AG08396 (cell line): ENCODE data around the gene UBE2H.
"Not testable (repeated sequence)": the region's sequence is repeated elsewhere in the genome, so short reads cannot be mapped to it uniquely, and the experiment has no call there.

Experiments used
- DNase-seq: peaks from one replicate; pipeline ENCODE4 v3.0.0; 2012; ENCODE audit warnings: low spot score, mixed read lengths

UBE2H gene

DNA sequence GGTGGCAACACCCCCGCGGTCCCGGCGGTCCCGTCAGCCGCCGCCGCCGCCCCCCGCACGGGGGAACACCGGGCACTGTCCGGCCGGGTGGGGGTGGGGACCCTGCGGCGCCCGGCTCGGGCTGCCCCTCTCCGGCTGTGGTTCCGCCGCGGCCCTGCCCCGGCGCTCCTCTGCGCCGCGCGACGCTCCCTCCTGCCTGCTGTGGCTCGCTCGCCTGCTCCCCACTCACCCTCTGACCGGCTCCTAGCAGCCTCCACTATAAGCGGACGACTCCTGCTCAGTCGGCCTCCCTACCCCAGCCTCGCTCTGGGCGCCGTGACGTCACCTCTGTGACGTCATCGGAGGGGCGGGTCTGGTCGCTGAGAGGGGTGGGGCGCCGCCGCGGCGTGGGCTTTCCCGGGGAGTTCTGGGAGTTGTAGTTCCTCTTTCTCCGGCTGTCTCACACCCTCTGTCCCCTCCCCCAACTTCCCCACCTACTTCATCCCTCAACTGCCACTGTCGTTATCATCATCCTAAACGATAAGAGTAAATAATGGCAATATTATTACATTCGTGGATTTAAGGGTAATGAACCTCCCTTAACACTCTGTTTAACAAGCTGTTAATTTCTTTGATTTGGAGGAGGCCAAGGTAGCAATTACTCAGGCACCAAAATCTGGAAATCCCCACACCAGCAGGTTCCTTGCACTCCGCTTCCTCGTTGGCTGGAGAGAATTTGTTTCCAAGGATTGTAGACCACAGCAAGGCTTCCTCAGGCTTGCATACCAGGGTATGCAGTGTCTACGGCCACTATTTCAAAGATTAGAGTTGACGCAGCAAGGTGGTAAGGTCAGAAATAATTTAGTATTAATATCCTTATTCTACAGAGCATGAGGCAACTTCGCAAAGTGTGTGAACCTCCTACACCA, at the start of gene UBE2H:
Gene UBE2H, minus strand, starts transcription at position 308 of the 908 bp plus-strand sequence. CDS start 405 bp downstream, outside the sequence.
- peak; percentile 97 for DNase-seq

DNA sequence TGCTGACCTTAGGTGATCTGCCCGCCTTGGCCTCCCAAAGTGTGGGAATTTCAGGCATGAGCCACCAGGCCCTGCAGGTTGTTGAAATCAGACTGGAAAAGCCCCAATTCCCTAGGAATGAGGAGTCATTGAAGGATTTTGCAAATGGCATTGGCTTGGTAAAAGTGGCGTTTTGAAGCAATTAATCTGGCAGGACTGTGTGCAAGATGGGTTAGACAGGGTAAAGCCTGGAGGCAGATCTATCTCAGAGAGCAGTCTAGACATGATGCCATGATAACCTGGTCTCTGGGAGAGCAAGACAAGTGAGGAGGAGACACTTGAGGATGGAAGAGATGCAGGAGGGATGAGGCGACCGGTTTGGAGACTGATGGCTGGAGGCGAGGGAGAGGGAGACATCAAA, 45.7 kb upstream of the UBE2H start:
- DNase-seq, result no peak

DNA sequence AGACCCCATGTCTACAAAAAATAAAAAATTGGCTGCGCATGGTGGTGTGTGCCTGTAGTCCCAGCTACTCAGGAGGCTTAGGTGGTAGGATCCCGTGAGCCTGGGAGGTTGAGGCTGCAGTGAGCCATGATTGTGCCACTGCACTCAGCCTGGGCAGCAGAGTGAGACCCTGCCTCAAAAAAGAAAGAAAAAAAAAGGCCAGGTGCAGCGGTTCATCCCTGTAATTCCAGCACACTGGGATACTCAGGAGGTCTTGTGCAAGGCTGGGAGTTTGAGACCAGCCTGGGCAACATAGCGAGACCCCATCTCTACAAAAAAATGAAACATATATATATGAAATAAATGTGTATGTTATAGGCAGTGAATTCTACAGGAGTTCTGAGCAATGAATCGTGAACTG, 44.5 kb upstream of the UBE2H start:
- no peak for DNase-seq

DNA sequence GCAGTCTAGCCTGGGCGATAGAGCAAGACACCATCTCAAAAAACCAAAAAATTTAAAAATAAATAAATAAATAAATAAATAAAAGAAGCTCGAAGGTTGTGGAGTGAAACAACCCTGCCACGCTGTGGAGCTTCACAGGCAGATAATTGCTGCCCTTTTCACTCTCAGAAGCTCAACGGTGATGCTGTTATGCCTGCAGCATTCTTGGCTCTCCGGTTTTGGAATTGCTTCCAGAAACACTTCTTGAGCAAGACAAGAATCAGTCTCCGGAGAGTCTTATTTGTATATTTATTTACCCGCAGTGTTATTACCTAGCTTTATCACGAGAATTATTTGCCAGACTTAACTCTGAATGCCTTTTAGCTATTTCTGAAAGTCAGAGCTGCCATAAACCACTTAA, 40.5 kb upstream of the UBE2H start:
- DNase-seq, result no peak

DNA sequence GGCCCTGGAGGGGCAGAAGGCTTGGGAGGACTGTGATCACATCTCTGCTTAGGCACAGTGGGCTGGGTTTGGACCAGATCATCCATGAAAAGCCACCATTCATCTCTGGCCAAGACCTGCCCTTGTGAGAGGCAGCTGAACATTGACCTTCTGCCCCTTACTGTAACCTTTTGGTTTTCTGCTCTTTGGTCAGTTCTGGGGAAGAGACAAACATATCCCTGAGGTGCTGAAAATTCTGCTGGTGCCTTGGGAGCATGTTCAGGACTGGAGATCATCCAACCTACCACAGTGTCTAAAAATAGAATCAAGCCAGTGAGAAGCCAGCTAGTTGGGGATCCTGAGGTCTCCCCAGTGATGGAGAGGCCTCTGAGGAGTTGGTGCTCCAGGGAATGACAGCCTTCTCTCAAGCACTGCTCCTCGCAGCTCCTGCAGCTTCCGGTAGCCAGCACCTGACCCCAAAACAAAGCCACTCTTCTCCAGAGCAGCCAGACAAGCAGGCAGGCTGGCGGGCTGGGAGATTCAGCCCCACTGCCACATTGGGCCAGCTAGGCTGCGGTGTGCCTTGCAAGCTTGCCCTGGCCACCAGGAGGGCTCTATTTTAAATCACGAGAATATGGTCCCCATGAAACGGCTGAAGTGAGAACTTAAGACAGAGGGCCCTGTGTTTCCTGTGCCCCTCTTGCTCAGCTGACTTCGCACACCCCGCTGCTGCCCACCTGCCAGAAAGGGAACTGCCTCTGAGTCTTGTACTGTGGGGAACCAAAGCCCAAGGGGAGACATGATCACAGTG, 37.8 kb upstream of the UBE2H start:
- DNase-seq, result no peak

DNA sequence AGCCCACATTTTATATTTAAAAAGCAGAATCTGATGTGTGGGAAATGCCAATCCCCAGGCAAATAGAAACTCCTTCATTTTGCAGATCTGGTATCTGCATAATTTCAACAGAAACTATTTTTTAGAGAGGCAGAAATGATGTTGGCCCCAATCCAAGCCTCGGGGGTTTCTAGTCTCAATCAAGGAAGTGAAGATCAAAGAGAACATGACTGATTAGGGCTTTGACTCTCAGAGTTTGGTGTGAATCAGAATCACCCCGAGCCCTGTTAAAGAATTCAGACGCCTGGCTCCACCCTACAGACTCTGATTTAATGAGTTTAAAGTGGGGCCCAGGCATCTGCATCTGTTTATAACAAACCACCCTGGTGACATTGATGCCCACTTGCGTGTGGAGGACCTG, 36.7 kb upstream of the UBE2H start:
- DNase-seq, result no peak

DNA sequence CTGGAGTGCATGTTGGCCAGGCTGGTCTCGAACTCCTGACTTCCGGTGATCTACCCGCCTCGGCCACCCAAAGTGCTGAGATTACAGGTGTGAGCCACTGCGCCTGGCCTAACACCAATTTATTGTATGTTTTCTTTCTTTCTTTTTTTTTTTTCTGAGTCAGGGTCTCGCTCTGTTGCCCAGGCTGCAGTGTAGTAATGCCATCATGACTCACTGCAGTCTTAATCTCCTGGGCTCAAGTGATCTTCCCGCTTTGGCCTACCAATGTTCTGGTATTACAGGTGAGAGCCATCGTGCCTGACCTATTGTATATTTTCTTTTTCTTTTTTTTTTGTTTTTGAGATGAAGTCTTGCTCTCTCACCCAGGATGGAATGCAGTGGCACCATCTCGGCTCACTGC, 33.8 kb upstream of the UBE2H start:
- DNase-seq, result no peak

DNA sequence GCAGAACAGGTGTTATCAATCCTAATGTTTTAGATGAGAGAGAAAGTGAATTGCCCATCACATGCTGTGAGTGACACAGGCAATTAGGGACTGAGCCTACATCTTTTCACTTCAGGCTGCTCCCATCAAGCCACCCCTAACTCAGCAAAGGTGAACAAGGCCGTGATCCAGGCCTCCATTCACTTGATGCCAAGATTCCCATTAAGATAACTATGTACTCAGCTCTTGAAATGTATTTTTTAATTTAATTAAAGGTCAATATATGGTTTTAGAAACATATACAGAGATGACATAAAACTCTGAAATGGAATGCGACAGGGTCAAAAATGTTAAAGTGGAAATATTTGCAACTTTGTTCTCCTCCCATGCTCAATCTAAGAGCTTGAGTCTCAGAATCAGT, 27.9 kb upstream of the UBE2H start:
- DNase-seq, result no peak

DNA sequence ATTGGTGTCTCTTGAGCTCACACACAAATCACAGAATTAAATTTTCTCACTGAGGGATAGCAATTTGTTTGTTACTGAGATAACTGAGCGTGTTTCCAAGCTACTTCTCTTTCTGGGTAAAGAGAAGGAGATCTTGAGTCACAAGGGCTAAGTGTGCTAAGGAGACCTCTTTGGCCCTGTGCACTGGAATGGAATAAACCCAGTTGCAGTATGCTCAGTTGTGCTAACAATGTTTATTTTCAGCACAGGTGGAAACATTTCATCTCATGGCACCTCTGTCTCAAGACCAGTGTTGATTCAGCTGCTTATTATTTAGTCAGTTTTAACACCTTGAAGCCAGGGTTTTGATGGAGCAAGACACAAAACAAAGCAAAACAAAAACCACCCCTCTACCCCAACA, 22.5 kb upstream of the UBE2H start:
- DNase-seq, result no peak

DNA sequence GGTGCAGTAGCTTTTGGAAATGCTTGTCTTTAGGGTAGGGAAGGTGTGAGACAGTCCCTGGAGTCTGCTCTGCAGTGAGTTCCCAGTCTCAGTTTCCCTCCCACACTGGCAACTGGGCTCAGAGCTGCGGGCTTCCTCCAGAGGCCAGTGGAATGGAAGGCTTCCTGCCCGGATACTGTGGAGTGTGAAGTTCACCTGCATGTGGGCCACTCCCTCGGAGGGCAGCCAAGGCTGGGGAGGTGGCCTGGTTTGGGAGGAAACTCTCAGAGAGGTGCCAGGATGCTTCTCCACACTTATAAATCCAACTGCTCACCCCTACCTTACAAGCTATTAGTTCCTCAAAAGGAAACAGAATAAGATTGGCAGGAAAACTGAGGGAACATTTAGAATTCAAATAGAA, 18.1 kb upstream of the UBE2H start:
- no peak for DNase-seq

DNA sequence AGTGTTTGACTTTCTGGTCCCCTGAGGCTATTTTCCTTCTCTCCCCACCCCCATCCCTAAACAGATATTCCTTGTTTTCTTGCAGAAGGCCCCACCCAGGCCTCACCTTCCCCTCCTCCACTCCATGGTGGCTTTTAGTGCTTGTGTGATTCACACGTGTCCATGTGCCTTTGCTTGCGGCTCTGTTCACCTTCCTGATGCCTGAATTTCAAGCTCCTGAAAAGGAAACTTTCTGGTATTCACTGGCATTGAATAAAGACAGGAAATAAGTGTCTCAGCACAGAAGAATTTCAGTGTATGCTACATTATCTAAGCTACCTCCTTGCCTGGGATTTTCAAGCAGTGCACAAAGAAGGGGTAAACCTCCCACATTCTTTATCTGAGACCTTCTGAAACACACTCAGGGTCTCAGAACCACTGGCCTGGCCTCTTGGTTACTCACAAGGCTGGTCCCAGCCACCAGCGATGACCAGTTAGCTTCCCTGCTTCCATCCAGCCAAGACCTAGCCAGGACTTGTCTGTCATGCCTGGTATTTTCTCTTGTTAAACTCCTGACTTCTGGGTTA, 17.2 kb upstream of the UBE2H start:
- no peak for DNase-seq

DNA sequence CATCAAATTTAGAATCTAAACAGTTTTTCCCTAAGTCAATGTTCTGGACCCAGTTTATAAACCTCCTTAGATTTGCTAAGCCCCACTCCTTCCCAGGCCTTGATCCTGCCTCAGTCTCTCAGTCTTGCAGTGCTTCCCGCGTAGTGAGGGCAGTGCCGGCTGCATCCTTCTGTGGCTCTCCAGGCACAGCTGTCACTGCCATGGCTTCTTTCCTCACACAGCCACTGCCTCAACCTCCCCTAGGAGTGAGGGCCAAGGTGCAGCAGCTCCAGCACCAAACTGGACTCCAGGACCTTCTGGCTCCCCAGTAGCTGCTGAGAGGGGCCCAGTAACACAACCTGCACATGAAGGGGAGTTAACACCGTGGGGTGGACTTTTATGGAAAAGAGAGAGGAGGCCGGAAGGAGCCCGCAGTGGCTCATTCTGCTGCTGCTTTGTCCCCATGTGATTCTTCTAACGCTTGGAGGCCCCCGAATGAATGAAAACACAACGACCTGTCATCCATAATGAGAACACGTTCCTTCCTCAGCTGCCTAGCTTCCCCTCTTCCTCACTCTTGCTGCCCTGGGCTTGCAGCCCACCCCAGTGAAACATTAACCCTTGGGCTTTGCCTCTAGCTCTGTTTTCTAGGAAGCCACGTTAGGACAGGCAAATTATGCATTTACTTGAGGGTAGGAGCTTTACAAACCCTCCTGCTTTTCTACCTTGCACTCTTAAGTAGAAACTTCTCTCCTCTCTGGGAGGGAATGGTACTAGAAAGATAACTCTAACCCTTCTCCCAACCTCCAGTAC, 16.0 kb upstream of the UBE2H start:
- DNase-seq, result no peak

DNA sequence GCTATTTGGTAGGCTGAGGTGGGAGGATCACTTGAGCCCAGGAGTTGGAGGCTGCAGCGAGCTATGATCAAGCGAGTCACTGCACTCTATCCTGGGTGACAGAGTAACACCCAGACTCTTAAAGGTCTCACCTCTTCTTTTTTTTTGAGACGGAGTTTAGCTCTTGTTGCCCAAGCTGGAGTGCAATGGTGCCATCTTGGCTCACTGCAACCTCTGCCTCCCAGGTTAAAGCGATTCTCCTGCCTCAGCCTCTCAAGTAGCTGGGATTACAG, 7.4 kb upstream of the UBE2H start:
- DNase-seq, result not testable (repeated sequence)

DNA sequence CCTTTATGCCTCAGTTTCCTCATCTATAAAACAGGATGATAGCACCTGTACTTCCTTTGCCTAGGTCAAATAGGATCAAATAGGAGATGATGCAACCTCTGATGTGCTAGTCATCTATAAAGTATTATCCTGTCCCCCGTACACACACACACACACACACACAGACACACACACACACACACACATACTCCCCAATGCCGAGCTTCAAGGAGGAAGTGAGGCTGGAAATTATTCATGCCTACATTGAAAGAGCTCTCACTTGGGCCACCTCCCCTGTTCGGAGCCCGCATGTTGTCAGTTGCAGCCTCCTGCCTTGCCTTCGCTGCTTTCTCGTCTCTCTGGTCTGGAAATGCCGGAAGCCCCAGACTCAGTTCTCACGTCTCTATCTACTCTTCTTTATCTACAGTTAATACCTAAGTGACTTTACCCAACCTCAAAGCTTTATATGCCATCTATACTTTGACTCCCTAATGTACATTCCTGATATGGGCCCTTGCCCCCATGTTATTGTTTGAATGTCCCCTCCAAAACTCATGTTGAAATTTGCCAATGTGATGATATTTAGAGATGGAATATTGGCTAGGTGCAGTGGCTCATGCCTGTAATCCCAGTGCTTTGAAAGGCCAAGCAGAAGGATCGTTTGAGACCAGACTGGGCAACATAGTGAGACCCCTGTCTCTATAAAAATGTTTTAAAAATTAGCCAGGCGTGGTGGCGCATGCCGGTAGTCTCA, 6.9 kb upstream of the UBE2H start:
- DNase-seq, result no peak

DNA sequence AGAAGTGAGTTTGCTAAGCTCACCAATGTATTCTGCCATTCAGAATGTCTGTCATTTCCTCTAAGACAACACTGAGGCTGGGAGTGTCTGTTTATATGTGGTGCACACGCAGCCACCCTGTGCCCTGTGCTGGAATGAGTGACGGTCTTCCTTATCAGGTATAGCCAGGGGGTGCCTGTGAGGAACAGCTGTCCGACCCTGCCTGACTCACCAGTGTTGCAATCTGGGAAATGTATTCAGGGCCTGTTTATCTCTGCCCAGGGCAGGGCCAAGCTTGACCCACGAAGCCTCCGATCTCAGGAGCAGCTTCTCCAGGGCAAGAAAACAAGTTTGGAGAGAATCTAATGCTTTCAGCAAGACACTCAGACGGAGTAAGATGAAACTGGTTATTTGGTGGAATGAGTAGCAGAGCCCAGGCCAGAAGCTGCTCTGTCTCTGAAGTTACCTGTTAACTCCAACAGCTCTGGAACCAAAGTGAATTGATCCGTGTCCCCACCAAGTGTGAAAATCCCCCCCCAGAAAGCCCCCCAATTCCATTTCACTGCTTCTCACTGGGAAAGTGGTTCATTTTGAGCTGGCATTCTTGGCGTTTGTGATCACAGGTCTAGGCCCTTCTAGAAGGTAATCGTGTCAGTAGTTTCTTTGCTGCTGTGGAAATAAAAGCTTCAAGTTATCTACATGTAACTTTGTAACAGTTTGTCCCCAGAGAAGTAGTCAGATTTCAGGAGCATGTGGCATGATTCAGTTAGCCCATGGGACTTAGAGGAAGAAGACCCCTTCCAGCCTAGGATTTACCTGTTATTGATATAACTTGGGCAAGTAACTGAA, 6.1 kb upstream of the UBE2H start:
- peak; percentile 49 for DNase-seq

DNA sequence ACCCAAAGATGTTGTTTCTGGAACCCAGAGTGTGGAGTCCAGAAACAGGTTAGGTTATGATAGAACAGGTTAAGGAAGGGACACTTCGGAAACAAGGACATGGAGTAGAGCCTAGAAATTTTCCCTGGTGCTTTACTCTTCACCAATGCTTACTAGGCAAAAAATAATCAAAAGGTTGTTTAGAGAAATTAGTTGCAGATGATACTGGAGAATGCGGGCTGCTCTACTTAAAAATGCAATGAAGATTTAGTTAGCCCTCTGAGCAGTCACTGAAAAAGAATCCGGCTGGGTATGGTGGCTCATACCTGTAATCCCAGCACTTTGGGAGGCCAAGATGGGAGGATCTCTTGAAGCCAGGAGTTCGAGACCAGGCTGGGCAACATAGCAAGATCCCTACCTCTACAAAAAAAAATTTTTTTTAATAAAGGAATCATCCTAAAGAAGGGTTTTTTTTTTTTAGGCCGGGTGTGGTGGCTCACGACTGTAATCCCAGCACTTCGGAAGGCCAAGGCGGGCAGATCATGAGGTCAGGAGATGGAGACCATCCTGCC, 3.3 kb upstream of the UBE2H start:
- DNase-seq, result no peak

DNA sequence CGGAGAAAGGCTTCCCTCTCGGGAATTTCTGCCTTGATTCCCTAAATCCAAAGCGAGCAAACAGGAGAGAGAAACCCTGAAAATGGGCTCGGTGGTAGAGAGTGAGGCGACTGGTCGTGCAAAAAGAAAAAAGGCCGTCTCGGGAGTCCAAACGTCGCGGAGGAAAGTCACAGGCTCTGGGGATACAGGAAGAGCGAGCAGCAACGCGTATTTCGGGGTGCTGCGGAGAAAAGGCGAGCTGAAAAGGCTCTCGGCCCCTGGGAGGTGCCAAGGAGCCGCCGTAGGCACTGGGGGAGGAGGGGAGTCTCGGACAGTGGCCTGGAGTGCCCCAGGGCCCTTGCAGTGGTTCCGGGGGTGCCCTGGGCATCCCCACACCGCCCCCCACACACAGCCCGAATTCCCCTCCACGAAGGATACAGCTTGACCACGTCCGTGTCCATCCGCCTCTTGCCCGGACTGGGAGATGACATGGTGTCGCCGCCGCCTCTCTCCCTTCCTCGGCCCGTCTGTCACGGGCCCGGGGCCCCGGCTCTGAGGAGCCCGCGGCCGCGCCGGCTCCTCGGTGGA, 591 bp downstream of the UBE2H start:
- DNase-seq, result peak; percentile 43

DNA sequence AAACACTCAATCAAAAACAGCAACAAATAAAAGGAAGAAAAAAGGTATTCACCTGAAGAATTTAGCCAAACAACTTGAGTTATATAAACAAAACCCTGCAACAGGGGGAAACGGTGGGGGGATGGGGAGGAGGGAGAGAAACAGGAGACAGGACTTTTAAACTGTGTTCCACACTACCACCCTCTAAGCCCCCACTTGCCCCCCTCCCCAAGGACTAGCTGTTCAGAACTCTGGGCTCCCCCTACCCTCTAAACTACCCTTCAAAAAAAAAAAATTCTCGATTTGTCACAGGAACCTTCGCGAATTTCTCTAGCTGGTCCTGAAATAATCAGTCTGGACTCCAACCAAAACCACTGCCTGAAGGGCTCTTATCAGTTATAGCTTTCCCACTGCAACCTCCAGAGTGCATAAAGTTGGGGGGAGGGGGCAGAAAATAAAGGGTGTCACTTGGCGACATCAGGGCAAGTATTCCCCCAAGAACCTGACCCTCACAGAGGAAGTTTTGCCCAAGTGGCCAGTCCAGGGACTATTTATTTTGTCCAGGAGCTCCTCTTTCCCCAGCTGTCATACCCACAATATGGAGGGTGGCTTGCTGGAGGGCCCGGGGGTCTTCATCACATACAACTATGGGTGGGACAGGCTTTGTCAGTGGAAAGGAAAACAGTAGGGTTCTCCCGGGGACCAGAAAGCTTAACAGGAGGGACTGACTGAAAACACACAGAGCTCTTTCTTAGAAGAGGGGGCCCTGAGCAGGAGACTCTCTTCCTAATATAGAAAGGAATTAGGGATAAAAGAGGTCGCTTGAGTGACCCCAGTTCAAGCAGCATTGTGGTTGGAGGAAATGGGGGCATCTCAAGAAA, 1.3 kb downstream of the UBE2H start:
- DNase-seq, result no peak

DNA sequence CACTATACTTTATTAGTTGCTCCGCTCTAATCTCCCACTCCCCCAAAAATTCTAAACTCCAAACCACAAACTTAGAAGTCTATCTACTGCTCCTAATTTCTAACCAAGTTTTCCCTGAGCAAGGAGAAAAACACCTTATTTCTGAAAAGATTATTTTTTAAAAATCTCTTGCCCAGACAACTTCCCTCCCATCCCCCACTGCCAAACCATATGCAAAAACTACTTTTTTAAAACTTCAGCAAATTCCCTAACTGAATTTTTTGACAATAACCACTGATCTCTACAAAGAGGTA, 1.9 kb downstream of the UBE2H start:
- DNase-seq, result no peak
